Activated CD8-positive, alpha-beta memory T cell treated with anti-CD3 and anti-CD28 coated beads, Interleukin-2, amount 50 U/mL, for 24 hours (primary cell): ENCODE measurements around the gene VSIR.

ENCODE experiments used
- DNase-seq: peaks from one replicate; pipeline ENCODE4 v3.0.0-alpha.2; 2020; ENCODE audit errors: extremely low read depth

Gene VSIR

GRCh38 chr10:71782221-71782916 lies 9.0 kb upstream of the VSIR start:
- no peak for DNase-seq

- DNase-seq = no peak
These were observed 7.4 kb upstream of the VSIR start for GRCh38 chr10:71780719-71781118.

DNA sequence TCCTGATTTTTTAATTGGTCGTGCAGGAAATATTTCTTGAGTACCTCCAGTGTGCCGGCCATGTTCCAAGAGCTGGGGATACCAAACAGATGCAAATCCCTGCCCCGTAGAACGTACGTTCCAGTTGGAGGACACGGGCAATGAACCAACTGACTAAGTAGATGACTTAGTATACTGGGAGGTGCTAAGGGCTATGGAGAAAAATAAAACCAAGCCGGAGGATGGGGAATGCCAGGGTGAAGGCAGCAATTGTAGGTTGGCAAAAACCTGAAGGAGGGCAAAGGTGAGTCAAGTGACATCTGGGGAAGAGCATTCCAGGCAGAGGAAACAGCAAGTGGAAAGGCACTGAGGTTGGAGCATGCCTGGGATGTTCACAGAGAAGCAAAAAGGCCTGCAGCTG lies 6.8 kb upstream of the VSIR start:
- no peak for DNase-seq

DNA sequence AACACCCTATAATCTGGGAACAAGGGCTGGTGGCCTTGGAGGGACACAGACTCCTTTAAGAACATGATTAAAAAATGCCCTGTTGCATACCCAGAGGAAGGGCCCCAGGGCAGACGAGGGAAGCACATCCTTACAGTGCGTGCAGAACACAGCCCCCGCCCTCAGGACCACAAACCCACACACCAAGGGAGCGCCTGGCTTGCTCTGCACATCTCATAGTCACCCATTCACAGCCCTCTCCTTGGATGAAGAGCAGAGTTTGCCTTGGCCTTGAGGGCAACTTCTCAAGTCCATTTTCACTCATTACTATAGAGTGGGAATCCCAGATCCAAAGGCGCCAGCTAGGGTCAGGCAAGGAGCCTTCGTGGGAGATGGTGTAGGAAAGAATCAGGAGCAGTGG lies 6.3 kb upstream of the VSIR start:
- no peak for DNase-seq

DNA sequence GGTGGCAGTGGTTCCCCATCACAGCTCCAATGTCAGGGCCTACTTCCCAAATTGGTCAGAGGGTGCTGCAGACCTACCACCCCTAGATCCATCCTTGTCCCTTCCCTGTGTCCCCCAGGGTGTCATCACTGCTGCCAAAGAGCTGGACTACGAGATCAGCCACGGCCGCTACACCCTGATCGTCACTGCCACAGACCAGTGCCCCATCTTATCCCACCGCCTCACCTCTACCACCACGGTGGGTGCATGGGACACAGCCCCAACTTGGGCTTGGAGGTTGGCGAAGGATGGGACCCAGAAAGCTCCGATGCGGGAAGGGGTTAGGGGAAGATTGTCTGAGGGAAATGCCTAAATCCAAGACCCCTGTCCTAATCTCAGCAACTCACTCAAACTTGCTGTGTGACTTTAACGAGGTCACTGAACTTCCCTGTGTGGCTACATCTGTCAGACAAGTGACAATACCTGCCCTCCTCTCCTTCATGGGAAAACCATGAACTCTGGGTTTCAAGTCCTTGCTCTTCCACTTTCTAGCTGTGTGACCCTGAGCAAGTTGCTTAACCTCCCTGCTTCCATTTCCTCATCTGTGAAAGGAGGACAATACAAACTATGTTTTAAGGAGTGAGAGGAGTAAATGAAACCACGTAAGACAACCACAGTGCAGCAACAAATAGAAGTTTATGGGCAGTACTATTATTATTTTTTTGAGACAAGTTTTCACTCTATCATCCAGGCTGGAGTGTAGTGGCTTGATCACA lies 4.9 kb upstream of the VSIR start:
- no peak for DNase-seq

DNA sequence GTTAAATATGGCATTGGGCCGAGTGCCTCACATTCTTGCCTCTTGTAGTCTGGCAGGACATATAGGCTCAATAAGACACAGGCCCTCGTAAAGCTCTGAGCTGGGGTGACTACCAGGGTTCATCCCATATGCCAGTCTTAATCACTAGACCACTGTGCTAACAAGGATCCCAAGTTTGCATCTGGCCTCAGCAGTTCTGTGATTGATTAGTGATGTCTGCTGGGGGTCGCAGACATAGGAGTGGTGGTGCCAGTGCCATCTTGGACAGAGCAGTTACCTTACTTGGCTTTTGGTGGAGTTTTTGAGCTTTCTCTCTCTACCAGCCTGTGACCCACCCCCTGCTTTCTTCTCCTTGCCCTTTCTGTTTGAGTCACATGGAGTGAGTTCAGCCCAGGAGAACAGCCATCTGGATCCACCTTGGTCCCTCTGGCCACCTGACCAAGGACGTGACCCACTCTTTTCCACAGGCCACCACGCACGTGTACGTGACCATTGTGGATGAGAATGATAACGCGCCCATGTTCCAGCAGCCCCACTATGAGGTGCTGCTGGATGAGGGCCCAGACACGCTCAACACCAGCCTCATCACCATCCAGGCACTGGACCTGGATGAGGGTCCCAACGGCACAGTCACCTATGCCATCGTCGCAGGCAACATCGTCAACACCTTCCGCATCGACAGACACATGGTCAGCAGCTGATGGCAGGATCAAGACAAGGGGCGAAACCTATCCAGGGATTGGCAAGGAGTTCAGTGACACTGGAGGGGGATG lies 4.1 kb upstream of the VSIR start:
- no peak for DNase-seq

DNA sequence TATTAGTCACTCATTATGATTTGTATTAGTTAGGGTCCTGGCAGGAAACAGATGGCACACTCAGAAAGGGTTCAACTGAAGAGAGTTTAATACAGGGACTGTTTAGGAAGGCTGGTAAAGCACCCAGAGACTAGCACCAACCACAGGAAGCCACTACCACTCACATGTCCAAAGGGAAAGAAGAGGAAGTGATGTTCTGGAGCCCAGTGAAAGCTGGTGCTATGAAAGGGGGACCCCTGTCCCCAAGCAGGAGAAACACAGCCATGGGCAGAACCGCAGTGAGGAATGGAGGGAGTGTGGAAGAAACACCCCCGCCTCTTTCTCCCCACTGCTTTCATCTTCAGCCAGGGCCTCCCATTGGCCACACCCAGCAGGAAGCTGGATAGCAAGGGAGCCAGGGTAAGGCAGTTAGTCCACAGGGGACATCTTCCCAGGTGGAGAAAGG lies 3.2 kb upstream of the VSIR start:
- DNase-seq = no peak

DNA sequence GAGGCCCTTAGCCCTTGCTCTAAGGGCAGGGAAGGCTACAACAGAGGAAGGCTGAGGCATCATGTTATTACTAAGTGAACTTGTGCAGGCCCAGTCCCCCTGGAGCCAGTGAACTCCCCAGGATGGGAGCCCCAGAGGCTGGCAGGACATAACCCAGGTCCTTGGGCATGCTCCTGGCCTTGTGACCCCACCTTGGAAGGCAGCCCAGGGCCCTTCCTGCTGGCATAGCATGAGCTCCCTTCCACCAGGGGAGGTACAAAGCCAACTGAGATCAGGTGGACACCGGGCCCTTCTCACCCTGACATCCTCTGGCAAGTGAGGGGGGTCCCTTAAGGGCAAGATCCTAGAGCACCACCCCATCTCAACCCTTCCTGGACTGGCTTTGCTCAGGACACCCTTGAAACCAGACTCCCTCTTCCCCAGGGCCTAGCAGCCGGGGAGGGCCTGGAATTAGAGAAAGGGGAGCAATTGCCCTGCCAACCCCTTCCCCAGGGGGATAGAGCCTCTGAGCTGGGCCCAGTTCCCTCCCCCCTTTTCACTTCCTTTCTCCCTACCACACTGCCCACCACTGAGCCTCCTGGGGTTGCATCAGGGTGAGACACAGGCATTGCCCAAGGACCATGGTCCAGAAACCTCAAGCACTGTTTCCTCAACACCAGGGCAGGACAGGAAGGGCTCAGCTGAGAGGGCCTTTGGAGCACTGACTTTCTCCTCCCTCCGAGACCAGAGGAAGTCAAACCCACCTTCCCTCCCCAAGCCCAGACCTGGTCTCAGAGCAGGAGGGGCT lies 1.8 kb upstream of the VSIR start:
- no peak for DNase-seq

DNA sequence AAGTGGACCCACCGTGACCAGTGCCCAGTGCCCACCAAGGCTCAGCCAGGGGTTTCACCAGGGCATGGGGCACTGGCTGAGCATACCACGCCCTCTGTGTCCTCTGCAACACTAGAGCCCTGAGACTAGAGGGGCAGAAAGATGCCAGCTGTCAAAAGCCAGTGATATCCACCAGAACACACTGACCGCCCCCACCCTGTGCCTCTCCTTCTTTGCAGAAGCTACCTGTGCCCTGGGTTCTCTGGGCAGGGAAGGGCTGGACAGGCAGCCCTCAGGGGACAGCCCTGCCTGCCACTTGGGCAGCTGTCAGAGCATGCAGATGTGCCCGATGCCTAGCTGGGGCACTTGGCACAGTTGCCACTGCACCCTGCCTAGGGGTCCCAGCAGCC lies 494 bp downstream of the VSIR start:
- DNase-seq = no peak

DNA sequence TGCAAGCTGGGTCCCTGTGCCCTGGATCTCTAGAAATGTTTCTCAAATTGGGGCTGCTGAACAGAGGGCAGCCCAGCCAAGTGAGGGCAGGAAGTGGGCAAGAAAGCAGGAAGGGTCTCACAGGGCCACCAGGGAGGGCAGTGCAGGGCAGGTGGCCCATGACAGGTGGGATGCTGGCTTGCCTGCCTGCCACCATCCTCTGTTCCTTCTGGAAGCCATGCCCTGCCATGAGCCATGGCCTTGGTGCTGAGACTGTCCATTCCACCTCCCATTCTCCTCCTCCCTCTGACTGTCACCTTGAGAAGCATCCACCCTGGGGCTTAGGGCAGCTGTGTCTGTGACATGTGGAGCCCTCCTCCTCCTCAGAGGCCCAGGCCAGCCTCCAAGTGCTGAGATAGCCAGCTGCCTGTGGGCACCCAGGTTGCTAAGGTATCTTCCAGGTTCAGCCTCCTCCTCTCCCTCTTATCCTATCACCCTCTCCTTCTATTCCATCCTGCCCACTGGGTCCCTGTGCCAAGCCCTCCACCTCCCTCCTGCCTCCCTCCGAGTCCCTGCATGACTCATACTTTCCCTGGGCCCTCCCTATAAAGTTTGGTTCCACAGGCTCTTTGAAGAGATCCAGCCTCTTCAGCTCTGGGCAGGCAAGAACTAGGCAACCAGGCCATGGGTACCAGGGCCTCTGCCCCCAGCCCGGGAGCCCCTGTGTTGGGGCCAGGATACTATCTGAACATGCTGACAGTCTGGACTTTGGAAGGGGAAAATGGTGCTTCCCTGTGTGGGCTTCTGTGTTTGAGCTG lies 1.3 kb downstream of the VSIR start:
- no peak for DNase-seq

- DNase-seq = no peak
These were observed 2.1 kb downstream of the VSIR start for GRCh38 chr10:71771204-71771603.

DNA sequence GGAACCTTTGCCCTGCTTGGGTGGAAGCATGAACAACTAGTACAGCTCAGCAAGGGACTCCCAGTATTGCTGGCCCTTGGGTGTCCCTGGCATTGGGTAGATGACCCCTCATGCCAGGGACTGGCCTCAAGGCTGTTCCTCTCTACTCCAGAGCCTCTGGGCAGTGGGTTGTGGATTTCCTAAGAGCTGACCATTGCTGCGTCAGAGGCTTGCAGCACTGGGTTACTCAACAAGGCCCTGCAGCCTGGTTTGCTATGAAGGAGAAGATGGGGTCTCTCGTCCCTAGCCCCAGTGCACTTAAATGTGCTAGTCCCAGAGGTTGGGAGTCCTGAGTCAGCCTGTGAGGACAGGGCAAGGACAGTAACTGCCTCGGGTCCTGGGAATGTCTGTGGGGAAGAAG lies 2.5 kb downstream of the VSIR start:
- DNase-seq = no peak

GRCh38 chr10:71770255-71770654 lies 3.1 kb downstream of the VSIR start:
- DNase-seq = no peak

GRCh38 chr10:71769279-71769823 lies 4.0 kb downstream of the VSIR start:
- no peak for DNase-seq

DNA sequence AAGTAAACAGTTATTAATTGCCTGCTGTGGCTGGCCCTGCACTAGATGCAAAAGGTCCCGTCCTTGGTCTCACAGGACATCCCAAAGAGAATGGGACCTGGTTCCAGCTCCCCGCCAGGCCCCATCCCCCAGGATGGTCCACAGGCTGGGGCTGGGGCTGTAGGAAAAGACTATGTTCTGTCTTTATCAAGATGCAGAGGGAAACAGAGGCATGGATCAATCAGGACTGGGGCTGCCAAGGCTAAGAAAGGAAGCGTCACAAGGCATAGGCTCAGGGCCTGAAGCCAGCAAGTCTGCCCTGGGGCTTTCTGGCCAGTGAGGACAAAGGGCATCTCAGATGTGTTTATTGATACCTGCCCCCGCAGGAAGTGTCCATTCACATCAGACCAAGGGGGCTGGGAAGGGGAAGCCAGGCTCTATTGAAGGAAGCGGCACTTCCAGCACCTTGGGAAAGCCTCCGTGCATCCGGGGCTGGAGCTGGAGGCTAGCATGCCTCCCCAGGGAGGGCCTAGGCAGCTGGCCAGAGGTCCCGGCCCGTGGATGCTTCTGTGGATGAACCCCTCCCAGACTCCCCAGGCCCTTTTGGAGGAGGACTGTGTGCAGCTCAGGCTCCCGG lies 5.8 kb downstream of the VSIR start:
- no peak for DNase-seq

DNA sequence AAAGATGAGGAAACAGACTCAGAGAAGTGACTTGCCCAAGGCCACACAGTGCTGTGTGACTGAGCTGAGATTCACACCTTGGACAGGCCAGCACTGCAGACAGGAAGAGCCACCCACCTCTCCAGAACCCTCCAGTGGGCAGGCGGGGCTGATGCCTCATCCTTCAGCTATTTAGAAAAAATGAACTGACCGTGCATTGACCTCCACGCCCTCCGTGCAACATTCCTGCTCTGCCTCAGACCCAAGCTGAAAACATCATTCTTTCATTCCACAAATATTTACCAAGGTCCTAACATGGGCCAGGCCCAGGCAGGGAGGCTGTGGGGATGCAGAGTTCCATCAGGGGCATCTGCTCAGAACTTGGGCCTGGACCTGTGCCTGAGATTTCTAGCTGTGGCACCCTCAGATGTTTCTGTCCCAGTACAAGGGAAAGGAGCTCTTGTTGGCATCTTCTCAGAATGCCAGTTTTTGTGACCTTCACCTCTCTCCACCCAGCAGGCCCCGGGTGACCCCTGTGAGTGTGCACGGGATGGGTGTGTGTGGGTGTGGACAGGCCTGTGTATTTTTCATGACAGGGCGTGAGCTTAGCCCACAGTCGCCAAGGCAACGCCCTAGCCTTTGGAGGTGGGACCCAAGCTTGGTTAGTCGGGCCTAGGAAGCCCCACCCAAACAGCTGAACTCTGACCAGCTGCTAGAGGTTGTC lies 6.5 kb downstream of the VSIR start:
- no peak for DNase-seq

DNA sequence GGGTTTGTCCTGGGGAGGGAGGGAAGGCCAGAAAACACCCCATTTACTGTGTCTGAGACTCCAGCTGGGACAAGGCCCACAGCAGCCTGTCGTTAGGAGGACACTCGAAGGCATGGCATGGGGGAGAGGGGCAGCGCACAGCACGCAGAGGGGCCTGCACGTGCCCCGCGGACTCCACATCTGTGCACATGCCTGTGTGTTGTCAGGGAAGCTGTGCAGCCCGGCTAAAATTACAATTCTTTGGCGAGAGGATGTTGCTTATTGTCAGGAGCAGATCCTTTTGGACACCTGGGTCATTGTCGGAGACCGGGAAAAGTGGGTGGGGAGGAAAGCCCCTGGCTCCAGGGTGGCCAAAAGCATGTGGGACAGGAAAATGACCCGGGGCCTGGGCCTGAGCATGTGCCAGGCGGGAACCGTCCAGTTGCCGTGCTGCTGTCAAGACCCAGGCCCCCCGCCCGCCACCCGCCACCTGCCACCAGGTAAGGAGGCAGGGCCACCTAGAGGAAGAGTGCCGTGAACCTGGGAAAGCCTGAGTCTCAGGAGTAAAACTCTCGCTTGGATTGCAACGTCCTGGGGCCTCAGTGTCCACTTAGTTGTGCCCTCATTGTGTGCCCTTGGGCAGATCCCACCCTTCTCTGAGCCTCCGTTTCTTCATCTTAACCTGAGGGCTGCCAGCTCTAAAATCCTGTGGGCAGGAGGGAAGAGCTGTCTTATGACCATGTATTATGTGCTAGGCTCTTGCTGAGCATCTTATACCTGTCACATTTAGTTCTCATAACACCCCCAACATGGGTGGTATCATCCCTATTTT lies 7.2 kb downstream of the VSIR start:
- no peak for DNase-seq

GRCh38 chr10:71765176-71765904 lies 8.0 kb downstream of the VSIR start:
- DNase-seq = no peak
